GM12864 (cell line): Measurements from ENCODE around the gene KANK4.

Source experiments
- DNase-seq: peaks from one replicate; pipeline ENCODE4 v3.0.0-alpha.2; 2011; ENCODE audit warnings: low read depth
- H3K4me3 ChIP-seq: 2 replicates; pipeline ENCODE4 v1.5.1; 2011; ENCODE audit warnings: mild to moderate bottlenecking, low read depth, low read length, control low read depth
- TF ChIP-seq, protein P1 (sequence below): IDR thresholded peaks from 2 replicates; pipeline ENCODE4 v1.5.1; 2011; ENCODE audit warnings: low read depth, mild to moderate bottlenecking, moderate library complexity, low read length, control low read depth, inconsistent platforms; ENCODE audit errors: missing control alignments

KANK4 gene

DNA sequence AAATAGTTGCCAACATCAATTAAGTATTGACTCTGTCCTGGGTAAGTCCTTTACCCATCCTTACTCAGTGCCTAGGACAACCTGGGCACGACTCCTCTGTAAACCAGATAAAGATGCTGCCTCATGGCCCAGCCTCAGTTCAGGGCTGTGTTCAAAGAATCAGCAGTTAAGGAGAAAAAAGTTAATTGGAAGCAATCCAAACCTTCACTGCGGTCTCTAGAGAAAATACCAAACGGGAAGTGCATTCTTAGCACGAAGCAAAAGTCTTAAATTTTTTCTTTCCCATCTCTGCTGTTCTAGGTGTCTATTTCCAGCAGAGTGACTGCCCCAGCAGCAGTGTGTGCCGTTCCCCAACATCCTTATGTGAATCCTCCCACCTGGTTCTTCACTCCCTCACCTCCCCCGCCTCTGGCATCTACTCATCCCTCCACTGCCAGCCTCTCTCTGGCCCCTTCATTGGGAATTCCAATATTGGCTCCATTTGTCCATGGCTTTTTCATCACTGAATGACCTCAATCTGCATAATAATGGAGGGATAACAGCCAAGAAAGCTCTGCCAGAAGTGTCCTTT, 23.2 kb downstream of the KANK4 start:
- no peak overlapping the region for H3K4me3 ChIP-seq
- no peak for DNase-seq
- TF ChIP-seq, protein P1, sequence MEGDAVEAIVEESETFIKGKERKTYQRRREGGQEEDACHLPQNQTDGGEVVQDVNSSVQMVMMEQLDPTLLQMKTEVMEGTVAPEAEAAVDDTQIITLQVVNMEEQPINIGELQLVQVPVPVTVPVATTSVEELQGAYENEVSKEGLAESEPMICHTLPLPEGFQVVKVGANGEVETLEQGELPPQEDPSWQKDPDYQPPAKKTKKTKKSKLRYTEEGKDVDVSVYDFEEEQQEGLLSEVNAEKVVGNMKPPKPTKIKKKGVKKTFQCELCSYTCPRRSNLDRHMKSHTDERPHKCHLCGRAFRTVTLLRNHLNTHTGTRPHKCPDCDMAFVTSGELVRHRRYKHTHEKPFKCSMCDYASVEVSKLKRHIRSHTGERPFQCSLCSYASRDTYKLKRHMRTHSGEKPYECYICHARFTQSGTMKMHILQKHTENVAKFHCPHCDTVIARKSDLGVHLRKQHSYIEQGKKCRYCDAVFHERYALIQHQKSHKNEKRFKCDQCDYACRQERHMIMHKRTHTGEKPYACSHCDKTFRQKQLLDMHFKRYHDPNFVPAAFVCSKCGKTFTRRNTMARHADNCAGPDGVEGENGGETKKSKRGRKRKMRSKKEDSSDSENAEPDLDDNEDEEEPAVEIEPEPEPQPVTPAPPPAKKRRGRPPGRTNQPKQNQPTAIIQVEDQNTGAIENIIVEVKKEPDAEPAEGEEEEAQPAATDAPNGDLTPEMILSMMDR = no peak

DNA sequence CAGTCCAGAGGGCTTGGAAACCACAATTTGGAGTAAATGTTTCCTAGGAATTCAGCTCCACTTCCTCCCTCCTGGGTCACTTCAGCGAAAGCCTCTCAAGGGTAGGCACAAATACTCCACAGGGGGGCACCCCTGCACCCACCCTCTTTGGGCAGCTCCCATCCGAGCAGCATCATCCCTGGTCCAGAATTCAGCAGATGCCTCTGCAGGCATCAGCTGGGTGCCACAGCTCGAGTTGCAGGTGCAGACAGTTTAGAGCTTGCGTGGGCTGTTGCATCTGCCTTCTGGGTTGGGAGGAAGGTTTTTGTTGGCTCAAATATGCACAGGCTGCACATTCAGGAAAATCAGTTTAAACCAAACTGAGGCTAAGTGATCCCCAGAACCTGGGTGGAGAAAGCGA, 25.0 kb downstream of the KANK4 start:
- no peak for DNase-seq
- TF ChIP-seq, protein P1 = peak; percentile 36
- H3K4me3 ChIP-seq = no peak overlapping the region

GRCh38 chr1:62288662-62289061, 30.6 kb downstream of the KANK4 start:
- TF ChIP-seq, protein P1 = no peak
- H3K4me3 ChIP-seq = no peak overlapping the region
- DNase-seq = no peak

DNA sequence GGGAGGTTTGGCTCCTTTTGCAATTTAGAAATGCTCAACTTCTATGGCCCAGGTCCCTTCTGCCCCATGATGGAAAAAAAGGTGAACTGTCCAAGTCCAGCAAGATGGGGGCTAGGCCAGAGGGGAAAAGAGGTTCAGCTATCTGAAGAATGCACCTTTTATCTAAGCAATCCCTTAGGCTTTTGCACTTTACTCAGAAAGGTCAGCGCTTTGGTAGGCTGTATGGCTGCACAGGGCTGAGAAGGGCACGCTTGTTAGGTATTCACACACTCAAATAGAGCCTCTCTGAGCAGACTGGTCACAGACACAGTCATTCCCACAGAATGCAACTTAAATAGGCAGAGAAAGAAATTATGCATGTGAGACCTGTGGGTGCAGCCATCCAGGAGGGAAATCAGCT, 31.0 kb downstream of the KANK4 start:
- TF ChIP-seq, protein P1 = no peak
- no peak for DNase-seq
- H3K4me3 ChIP-seq = no peak overlapping the region

GRCh38 chr1:62286786-62287224, 32.4 kb downstream of the KANK4 start:
- no peak overlapping the region for H3K4me3 ChIP-seq
- no peak for DNase-seq
- TF ChIP-seq, protein P1 = no peak

DNA sequence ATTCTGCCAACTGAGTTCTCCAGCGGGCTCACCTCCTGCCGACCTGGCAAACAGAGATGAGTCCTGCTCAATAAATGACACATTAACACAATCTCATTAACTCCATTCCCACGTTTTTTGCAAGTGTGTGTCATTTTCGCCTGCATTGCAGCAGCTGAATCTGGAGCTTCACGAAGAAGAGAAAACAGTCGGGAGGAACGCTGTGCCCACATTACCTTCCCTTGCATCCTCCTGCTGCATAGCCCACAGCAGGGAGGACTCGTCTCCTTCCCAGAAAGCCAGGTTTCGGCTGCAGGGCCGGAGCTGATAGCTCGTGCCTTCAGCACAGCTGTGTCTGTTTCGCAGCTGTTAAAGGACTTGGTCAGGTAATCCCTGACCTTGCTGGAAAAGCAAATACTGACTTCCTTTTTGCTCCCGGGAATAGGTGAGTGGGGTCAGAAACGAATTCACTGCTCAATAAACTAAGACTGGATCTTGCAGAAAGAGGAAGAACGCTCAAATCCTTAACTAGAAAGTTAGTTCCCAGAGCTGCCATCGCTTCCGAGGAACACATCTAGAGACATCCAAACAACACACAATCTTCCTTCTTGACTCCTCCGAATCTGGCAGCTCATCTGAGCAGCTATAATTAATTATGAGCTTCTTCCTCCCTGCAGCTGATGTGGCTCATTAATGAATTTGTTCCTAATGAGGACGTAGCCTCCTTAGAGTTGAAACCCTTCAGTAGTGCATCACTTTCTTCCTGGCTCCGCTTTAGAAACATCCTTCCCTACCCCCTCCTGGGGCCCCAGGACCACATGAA, 33.0 kb downstream of the KANK4 start:
- no peak overlapping the region for H3K4me3 ChIP-seq
- TF ChIP-seq, protein P1 = no peak
- DNase-seq = no peak
